HG02970 (cell line): ENCODE measurements around the gene SBNO1.
"Not testable (repeated sequence)": the region's sequence is repeated elsewhere in the genome, so short reads cannot be mapped to it uniquely, and the experiment has no call there.

Experiments
- ATAC-seq: cut with Tn5 transposase; IDR thresholded peaks from one replicate; pipeline ENCODE4 v1.9.1; 2021; ENCODE audit warnings: mild to moderate bottlenecking, moderate library complexity, moderate number of reproducible peaks; ENCODE audit not compliant: unreplicated experiment, low FRiP score

SBNO1 gene

GRCh38 chr12:123356159-123356670 lies 8.4 kb downstream of the SBNO1 start:
- ATAC-seq: no peak

- ATAC-seq: no peak
These were observed 10.0 kb downstream of the SBNO1 start for GRCh38 chr12:123354600-123354999.

- no peak for ATAC-seq
These were observed 13.3 kb downstream of the SBNO1 start for GRCh38 chr12:123351349-123351748.

DNA sequence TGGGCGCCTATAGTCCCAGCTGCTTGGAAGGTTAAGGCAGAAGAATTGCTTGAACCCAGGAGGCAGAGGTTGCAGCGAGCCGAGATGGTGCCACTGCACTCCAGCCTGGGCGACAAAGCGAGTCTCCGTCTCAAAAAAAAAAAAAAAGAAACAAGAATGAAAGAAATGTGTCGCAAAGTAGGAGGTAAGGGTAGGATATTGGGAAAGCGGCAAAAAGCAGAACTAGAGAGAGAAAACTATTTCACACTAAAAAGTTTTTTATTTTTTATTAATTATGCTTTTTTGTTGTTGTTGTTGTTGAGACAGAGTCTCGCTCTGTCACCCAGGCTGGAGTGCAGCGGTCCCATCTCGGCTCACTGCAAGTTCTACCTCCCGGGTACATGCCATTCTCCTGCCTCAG lies 17.7 kb downstream of the SBNO1 start:
- ATAC-seq: no peak

DNA sequence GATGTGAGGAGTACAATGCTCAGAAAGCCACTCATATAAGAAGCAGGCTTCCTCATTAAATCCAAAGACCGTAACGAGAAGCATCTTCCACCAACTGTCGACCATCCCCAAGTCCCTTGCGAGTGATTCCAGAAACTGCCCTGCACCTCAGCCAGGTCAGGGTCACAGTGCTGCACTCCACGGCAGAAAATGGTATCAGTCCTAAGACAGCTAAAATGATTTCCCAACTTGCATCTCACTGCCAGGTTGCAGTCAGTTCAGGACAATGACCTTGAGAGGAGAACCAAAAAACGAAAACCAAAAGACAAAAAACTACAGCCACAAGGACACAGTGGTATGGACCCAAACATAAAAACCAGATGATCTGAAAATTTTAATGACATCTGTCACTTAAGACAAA lies 20.6 kb downstream of the SBNO1 start:
- no peak for ATAC-seq

DNA sequence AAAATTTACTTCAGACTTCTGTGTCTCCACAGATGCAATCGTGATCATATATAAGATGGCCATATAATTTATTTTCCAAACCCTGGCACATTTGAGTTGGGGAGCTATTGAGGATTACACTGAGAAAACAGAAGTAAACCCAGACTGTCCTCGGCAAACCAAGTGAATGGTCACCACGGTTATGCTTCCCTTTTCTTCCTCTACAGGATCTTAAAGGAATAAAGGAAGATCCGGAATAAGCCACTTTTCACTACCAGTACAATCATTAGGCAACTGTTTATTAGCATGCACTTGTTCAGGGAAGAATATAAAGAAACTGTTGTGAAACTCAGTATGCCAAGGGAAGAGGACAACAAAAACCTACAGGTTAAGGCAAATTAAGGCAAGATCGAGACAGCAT lies 27.6 kb downstream of the SBNO1 start:
- no peak for ATAC-seq

DNA sequence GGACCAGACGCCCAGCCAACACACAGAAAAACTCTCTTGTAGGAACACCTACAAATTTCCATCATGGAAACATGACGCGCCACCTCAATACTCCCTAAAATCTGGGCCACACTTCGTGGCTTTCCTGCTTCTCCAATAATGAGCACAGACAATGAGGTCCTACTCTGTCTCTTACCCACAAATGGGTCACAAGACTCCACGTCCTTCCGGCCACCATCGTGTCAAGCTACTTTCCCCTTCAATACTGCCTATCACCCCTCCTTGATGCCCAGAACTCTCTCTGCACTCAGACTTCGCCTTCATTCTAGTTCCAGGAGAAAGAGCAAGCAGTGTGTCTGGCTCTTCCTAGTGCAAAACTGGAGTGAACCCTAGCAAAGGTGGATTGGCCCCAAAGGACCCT lies 28.1 kb downstream of the SBNO1 start:
- no peak for ATAC-seq

DNA sequence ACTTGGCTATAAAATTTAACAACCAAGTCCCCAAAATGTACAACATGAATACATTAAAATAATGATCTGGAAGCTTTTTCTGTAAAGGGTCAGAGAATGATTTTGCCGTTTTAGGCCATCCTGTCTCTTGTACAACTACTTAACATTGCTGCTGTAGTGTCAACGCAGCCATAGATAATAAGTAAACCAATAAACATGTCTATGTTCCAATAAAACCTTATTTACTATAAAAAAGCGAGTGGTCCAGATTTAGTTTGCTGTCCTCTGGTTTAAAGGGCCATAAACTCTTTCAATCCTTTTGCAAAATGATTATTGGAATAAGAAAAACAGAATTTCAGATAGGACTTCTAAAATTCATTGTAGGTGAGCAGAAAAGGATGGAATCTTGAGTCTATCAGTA lies 29.2 kb downstream of the SBNO1 start:
- no peak for ATAC-seq

- ATAC-seq: no peak
These were observed 34.8 kb downstream of the SBNO1 start for GRCh38 chr12:123329799-123330198.

DNA sequence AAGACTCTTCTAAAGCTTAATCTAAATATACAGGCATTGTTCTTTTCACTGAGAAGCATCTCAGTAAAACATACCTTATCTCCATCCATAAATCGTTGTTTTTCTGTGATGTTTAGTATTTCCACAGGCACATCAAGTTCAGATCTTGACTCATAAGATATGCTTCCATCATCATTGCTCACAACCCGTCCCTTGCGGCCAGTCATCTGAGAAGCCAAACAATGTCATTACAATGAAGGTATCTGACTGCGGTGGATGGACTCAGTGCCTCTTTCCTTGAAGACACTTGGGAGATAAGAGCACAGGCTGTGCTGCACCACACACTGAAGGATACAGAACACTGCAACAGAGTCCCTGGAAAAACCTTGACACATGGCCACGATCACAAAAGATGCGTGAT lies 44.8 kb downstream of the SBNO1 start:
- ATAC-seq: no peak

DNA sequence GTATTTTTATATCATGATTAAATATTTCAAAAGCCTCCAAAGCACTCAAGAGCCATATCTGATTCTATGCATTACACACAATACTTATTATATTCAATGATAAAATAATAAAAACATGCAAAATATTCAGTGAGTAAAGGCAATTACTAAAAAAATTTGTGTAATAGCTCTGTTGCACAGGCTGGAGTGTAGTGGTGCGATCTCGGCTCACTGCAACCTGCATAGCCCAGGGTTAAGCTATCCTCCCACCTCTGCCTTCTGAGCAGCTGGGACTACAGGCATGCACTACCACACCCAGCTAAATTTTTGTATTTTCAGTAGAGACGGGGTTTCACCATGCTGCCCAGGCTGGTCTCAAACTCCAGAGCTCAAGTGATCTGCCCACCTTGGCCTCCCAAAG lies 45.4 kb downstream of the SBNO1 start:
- no peak for ATAC-seq

GRCh38 chr12:123313046-123313445 lies 51.6 kb downstream of the SBNO1 start:
- ATAC-seq: not testable (repeated sequence)

GRCh38 chr12:123306200-123306599 lies 58.4 kb downstream of the SBNO1 start:
- no peak for ATAC-seq

DNA sequence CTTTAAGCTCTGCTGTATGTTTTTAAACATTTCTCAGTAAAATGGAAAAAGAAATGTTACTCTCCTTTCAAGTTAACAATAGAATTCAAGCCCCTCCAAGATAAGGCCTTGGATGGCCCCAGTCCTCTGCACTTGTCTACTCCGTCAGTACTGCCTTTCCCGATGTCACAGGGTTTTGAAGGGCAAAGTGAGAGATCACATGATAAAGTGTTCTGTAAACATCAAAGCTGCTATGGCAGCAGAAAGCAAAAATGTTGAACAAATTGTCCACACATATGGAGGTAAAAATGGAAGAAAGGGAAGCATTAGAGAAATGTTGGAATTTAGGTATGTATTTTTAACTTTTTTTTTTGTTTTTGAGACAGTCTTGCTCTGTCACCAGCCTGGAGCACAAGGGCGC lies 59.5 kb downstream of the SBNO1 start:
- ATAC-seq: no peak

DNA sequence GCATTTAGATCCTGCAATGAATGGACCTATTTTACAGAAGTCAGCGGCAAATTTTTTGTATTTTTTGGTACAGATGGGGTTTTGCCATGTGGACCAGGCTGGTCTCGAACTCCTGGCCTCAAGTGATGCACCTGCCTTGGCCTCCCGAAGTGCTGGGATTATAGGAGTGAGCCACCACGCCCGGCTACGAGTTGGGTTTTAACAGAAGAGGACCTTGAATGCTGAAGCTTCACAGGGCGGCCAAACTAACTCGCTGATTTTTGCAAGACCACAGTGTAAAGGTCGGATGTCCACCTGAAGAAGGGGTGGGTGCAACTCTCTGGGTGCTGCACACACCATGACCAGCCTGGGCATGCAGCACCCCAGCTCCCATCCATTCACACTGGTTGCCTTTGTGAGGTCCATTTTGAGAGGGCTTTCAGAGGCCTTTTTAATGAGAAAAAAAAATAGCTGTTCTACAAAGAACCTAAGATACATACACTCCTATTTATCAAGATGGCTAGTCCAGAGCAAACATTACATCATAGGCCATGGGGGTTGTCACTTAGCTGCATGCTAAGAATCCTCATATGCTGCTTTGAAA lies 71.4 kb downstream of the SBNO1 start:
- ATAC-seq: no peak

- ATAC-seq: no peak
These were observed 74.7 kb downstream of the SBNO1 start for GRCh38 chr12:123289911-123290310.

GRCh38 chr12:123288751-123289346 lies 75.8 kb downstream of the SBNO1 start:
- no peak for ATAC-seq

DNA sequence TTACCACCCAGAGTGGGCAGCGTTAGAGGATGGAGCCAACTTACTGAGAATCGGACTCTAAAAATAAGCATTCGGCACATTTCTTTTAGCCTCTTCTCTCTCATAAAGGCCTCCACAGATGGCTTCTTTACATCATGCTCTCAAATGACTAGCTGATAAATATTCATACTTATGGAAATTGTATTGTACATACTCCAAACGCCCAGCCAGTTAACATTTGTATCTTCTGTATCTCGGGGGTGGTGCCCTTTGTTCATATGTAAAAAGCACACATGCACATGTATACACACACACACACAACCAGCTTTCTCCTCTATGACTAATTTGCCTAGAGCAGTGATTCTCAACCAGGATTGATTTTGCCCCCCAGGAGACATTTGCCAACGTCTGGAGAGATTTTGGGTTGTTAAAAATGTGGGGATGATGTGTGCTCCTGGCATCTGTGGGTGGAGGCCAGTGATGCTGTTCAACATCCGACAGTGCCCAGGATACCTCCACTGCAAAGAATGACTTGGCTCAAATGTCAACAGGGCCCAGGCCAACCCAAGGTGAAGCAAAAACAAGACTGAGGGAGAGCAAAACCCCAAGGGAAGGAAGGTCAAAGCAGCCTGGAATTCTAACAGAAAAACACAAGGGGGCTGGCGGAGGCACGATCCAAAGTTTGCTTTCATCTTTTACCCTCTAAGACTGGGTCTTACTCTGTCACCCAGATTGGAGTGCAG lies 77.8 kb downstream of the SBNO1 start:
- ATAC-seq: no peak

GRCh38 chr12:123284669-123285068 lies 80.0 kb downstream of the SBNO1 start:
- ATAC-seq: no peak

DNA sequence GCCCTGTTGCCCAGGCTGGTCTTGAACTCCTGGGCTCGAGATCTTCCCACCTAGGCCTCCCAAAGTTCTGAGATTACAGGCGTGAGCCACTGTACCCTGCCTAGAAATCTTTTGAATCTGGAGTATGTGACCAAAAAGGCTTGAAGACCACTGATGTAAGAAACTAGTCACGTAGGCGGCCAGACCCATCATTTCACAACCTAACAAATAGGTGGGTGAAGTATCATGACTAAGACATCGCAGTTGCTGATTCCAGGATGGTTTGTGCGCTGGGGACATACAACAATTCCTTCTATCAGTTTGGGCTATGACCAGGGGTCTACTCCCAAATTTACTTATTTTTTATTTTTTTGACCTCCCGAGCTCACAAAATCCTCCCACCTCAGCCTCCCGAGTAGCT lies 81.2 kb downstream of the SBNO1 start:
- no peak for ATAC-seq

- no peak for ATAC-seq
These were observed 82.5 kb downstream of the SBNO1 start for GRCh38 chr12:123282111-123282510.

- no peak for ATAC-seq
These were observed 83.7 kb downstream of the SBNO1 start for GRCh38 chr12:123280971-123281370.
